Panc1 (cell line): Measurements from ENCODE around the gene EXOC3L1. TPM values are rescaled to one million over a fixed set of nuclear protein-coding genes. Genes with fewer than 3 reads are reported as not detected.

Experiments used
- ATAC-seq: fragments of 200-7000 bp; cut with Tn5 transposase; 2 replicates; pipeline ENCODE4 v1.9.1; 2020; ENCODE audit warnings: mild to moderate bottlenecking, moderate library complexity
- BruUV-seq: library from RNA; stranded (reverse); fragments of 400-500 nt; replicated peaks from 2 replicates; lab custom pipeline; 2021; lab: Mats Ljungman, UMichigan
- CTCF ChIA-PET: fragments of 300-600 bp; sonication (Branson Sonifier 250); formaldehyde crosslinking; loops from one replicate; lab custom pipeline; 2022; ENCODE audit warnings: antibody characterized with exemption; lab: Charles Lee
- POLR2A ChIA-PET: fragments of 300-600 bp; sonication (Branson Sonifier 250); formaldehyde crosslinking; loops from one replicate; lab custom pipeline; 2022; ENCODE audit warnings: antibody characterized with exemption; lab: Charles Lee
- DNase-seq: peaks from one replicate; pipeline ENCODE4 v3.0.0-alpha.2; 2010; ENCODE audit warnings: low read depth, low spot score
- H3K27ac ChIP-seq: 2 replicates; pipeline ENCODE4 v1.5.1; 2011; ENCODE audit warnings: mild to moderate bottlenecking, low read length, inconsistent platforms
- H3K27me3 ChIP-seq: fragments of 200-500 bp; sonication (Bioruptor generic); 2 replicates; pipeline ENCODE4 v1.6.0; 2014; ENCODE audit warnings: low read length, inconsistent platforms; ENCODE audit not compliant: control insufficient read depth, insufficient read depth
- H3K36me3 ChIP-seq: fragments of 200-500 bp; sonication (Bioruptor generic); 2 replicates; pipeline ENCODE4 v1.5.1; 2014; ENCODE audit warnings: inconsistent platforms, mild to moderate bottlenecking, low read length, moderate library complexity; ENCODE audit not compliant: control insufficient read depth, insufficient read depth
- H3K4me1 ChIP-seq: 2 replicates; pipeline ENCODE4 v1.5.1; 2011; ENCODE audit warnings: inconsistent platforms, mild to moderate bottlenecking, low read length, moderate library complexity; ENCODE audit not compliant: control insufficient read depth, insufficient read depth
- H3K4me3 ChIP-seq, 2 experiments: 2 replicates each; pipeline ENCODE4 v1.5.1; 2011 to 2012; ENCODE audit warnings: low read depth in 2 of 2, low read length in 2 of 2, mild to moderate bottlenecking in 2 of 2, inconsistent platforms in 1 of 2, moderate library complexity in 1 of 2
- H3K9me3 ChIP-seq: fragments of 200-500 bp; sonication (Bioruptor generic); 2 replicates; pipeline ENCODE4 v1.5.1; 2014; ENCODE audit warnings: low read depth, mild to moderate bottlenecking, inconsistent platforms, low read length, moderate library complexity; ENCODE audit not compliant: control insufficient read depth, insufficient read depth
- POLR2AphosphoS5 ChIP-seq: IDR thresholded peaks from 2 replicates; pipeline ENCODE4 v1.6.1; 2012; ENCODE audit warnings: mild to moderate bottlenecking, low read depth, low read length, moderate library complexity
- SIN3A ChIP-seq: IDR thresholded peaks from 2 replicates; pipeline ENCODE4 v1.6.1; 2012; ENCODE audit warnings: low read depth, mild to moderate bottlenecking, low read length, moderate library complexity, borderline replicate concordance; ENCODE audit not compliant: insufficient read depth
- TCF7L2 ChIP-seq: IDR thresholded peaks from 2 replicates; pipeline ENCODE4 v1.6.1; 2011; ENCODE audit warnings: mild to moderate bottlenecking, low read depth, low read length, inconsistent platforms
- in situ Hi-C: cut with HindIII; loops from 2 replicates; pipeline ENCODE4 v1.10.0; 2016; ENCODE audit warnings: low sequenced_read_pairs, low pct_unique_long_range_greater_than_20kb
- intact Hi-C: fragments of 100-400 bp; cut with micrococcal nuclease; formaldehyde crosslinking; loops from one replicate; pipeline ENCODE4 v1.10.0; 2022; ENCODE audit not compliant: unreplicated experiment
- total RNA-seq: library from RNA; stranded (reverse); gene quantifications from one replicate; pipeline ENCODE4 v1.2.1, GENCODE V29; 2021; ENCODE audit not compliant: unreplicated experiment
- TF ChIP-seq, protein P1 (sequence below), 2 experiments: IDR thresholded peaks; 2 replicates each; pipeline ENCODE4 v1.6.1; 2011 to 2012; ENCODE audit warnings: low read depth in 2 of 2, control low read depth in 1 of 2, low read length in 1 of 2, mild to moderate bottlenecking in 1 of 2, moderate library complexity in 1 of 2; ENCODE audit not compliant: insufficient read depth in 1 of 2
- TF ChIP-seq, protein P2 (sequence below): fragments of 450-650 bp; IDR thresholded peaks from 2 replicates; pipeline ENCODE4 v1.5.1; 2017; ENCODE audit warnings: mild to moderate bottlenecking

Gene EXOC3L1
- total RNA-seq, 1 experiment from 2014 or later: 0.41 TPM

DNA sequence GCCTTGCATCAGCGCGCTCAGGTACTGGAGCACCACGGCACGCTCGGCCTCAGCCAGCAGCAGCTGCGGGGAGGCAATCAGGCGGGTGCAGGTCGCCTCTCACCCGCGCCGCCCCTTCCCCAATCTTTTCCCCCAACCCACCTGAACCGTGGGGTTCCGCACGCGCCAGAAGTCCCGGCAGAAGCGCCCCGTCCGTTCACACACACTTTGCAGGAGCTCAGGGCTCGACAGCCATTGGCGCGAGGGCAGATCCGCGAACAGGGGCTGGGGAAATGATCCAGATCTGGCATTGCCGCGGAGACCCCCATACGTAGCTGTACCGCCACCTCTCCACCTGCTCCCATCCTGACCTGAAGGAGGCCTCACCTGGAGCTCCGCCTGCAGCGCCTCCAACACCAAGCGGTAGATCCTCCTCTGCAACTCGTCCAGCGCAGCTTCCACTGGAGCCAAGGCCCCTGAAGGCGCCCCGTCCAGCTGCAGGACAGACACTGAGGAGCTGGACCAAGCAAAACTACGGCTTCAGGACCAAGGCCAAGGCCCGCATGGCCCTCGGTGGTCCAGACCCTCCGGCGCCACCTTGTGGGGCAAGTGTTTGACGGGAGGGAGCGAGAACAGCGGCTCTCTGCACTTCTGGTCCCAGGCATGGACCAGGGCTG is 4.8 kb downstream of the EXOC3L1 start:
- ATAC-seq: peak; percentile 71
- no TSS peak for BruUV-seq

DNA sequence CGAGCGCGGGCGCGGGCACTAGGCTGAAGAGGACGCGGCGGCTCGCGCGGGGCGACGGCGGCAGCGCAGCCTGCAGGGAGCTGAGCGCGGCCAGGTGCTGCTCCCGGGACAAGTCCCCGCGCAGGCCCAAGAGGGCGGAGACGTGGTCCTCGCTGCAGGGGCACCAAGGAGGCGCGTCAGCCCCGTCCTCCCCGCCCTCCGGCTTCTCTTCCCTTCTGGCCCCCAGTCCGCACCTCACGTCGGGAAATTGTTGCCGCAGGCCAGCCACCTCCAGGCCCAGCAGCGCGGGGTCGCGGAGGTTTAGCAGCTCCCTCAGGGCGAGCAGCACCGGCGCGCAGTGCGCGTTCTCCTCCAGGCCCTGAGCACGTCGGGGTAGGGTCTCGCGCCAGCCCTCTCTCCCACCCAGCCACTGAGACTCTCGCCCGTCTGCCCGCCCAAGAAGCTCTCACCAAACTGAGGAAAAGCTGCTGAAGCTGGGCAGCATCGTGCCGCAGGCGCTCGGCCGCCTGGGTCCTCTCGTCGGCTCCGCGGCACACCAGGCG is 5.4 kb downstream of the EXOC3L1 start:
- ATAC-seq: peak; percentile 32

More for the DNA sequence above, 4.8 kb downstream of the EXOC3L1 start:
- Histone ChIP-seq H3K4me1 (peaks cover 8% of the 10 kb centered on the region), H3K9me3 (no peaks in the 10 kb centered on the region), H3K27me3 (no peaks in the 10 kb centered on the region), H3K36me3 (peaks cover 4% of the 10 kb centered on the region; the same call in 1 of the 2 replicates), H3K4me3 (no peak overlapping the region), H3K27ac (no peak overlapping the region)
- DNase-seq: peak; percentile 39
- POLR2A ChIA-PET: no interaction called here
- in situ Hi-C loops (no loop called here), intact Hi-C loops (loop anchor here (10.0 kb wide), 1 partner anchor 230 kb away; no protein-coding TSS in a partner anchor)
- TF ChIP-seq TCF7L2: no peak
- TF ChIP-seq, protein P1, sequence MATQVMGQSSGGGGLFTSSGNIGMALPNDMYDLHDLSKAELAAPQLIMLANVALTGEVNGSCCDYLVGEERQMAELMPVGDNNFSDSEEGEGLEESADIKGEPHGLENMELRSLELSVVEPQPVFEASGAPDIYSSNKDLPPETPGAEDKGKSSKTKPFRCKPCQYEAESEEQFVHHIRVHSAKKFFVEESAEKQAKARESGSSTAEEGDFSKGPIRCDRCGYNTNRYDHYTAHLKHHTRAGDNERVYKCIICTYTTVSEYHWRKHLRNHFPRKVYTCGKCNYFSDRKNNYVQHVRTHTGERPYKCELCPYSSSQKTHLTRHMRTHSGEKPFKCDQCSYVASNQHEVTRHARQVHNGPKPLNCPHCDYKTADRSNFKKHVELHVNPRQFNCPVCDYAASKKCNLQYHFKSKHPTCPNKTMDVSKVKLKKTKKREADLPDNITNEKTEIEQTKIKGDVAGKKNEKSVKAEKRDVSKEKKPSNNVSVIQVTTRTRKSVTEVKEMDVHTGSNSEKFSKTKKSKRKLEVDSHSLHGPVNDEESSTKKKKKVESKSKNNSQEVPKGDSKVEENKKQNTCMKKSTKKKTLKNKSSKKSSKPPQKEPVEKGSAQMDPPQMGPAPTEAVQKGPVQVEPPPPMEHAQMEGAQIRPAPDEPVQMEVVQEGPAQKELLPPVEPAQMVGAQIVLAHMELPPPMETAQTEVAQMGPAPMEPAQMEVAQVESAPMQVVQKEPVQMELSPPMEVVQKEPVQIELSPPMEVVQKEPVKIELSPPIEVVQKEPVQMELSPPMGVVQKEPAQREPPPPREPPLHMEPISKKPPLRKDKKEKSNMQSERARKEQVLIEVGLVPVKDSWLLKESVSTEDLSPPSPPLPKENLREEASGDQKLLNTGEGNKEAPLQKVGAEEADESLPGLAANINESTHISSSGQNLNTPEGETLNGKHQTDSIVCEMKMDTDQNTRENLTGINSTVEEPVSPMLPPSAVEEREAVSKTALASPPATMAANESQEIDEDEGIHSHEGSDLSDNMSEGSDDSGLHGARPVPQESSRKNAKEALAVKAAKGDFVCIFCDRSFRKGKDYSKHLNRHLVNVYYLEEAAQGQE (IDR thresholded peaks at IDR 0.05; ENCODE audit: insufficient read depth in 1 of 2, low read depth in 2 of 2, low read length in 1 of 2): peak; percentile 95 to 99
- TF ChIP-seq, protein P2, sequence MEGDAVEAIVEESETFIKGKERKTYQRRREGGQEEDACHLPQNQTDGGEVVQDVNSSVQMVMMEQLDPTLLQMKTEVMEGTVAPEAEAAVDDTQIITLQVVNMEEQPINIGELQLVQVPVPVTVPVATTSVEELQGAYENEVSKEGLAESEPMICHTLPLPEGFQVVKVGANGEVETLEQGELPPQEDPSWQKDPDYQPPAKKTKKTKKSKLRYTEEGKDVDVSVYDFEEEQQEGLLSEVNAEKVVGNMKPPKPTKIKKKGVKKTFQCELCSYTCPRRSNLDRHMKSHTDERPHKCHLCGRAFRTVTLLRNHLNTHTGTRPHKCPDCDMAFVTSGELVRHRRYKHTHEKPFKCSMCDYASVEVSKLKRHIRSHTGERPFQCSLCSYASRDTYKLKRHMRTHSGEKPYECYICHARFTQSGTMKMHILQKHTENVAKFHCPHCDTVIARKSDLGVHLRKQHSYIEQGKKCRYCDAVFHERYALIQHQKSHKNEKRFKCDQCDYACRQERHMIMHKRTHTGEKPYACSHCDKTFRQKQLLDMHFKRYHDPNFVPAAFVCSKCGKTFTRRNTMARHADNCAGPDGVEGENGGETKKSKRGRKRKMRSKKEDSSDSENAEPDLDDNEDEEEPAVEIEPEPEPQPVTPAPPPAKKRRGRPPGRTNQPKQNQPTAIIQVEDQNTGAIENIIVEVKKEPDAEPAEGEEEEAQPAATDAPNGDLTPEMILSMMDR: peak; percentile 84; the same call in 1 of the 2 replicates
- TF ChIP-seq POLR2AphosphoS5: no peak
- TF ChIP-seq SIN3A: peak; percentile 77; the same call in 1 of the 2 replicates
- CTCF ChIA-PET: interaction anchor here (0.7 kb wide), 1 partner anchor 14 kb away, joined by 4 read pairs; the partner anchor contains the start of gene NOL3

More for the DNA sequence above, 5.4 kb downstream of the EXOC3L1 start:
- Histone ChIP-seq H3K36me3 (peaks cover 4% of the 10 kb centered on the region; the same call in 1 of the 2 replicates), H3K27me3 (no peaks in the 10 kb centered on the region), H3K9me3 (no peaks in the 10 kb centered on the region), H3K4me3 (peak overlapping the region; percentile 65 to 87), H3K4me1 (peaks cover 8% of the 10 kb centered on the region), H3K27ac (no peak overlapping the region)
- intact Hi-C loops (loop anchor here (10.0 kb wide), 1 partner anchor 230 kb away; no protein-coding TSS in a partner anchor), in situ Hi-C loops (no loop called here)
- TF ChIP-seq, protein P1 (IDR thresholded peaks at IDR 0.05; ENCODE audit: insufficient read depth in 1 of 2, low read depth in 2 of 2, low read length in 1 of 2): no peak
- TF ChIP-seq SIN3A (no peak), TCF7L2 (no peak), POLR2AphosphoS5 (no peak)
- TF ChIP-seq, protein P2: no peak
- POLR2A ChIA-PET: no interaction called here
- DNase-seq: no peak
- BruUV-seq: no TSS peak
- CTCF ChIA-PET: interaction anchor here (0.7 kb wide), 1 partner anchor 14 kb away, joined by 4 read pairs; the partner anchor contains the start of gene NOL3
